Natural killer cell treated with Interleukin-12 subunit alpha and Interleukin-12 subunit beta and Interleukin-15 and Interleukin-18, amount 100 ng/mL, for 72 hours (primary cell): Measurements from ENCODE around the gene KRT80. TPM values are rescaled to one million over a fixed set of nuclear protein-coding genes. Genes with fewer than 3 reads are reported as not detected.

Source experiments
- ATAC-seq, 2 donors: fragments of 150-1000 bp; cut with Tn5 transposase in 1 of 2; sonication (Bioruptor Pico), chemical (Tn5 transposase) in 1 of 2; 2 replicates each; pipeline ENCODE4 v1.10.0; 2021
- DNase-seq: peaks from one replicate; pipeline ENCODE4 v3.0.0; 2022; ENCODE audit warnings: low spot score
- H3K27ac Mint-ChIP-seq, 2 donors: 1 replicate in 1 of 2; 2 replicates in 1 of 2; pipeline ENCODE4 v1.8.0; 2022; ENCODE audit warnings: mixed read lengths in 2 of 2, mild to moderate bottlenecking in 1 of 2, moderate library complexity in 1 of 2
- H3K27me3 Mint-ChIP-seq, 2 donors: 1 replicate in 1 of 2; 2 replicates in 1 of 2; pipeline ENCODE4 v1.8.0; 2022; ENCODE audit warnings: mixed read lengths in 2 of 2
- H3K36me3 Mint-ChIP-seq: one replicate; pipeline ENCODE4 v1.8.0; 2022; ENCODE audit warnings: mixed read lengths
- H3K4me1 Mint-ChIP-seq, 2 donors: 1 replicate in 1 of 2; 2 replicates in 1 of 2; pipeline ENCODE4 v1.8.0; 2022; ENCODE audit warnings: low read depth in 2 of 2, mixed read lengths in 2 of 2, mild to moderate bottlenecking in 1 of 2
- H3K4me3 Mint-ChIP-seq: one replicate; pipeline ENCODE4 v1.8.0; 2022; ENCODE audit warnings: mixed read lengths
- H3K9me3 Mint-ChIP-seq: 2 replicates; pipeline ENCODE4 v1.8.0; 2022; ENCODE audit warnings: mixed read lengths
- total RNA-seq, 2 donors: library from RNA; stranded (reverse); gene quantifications; one replicate each; pipeline ENCODE4 v1.2.3, GENCODE V29; 2022

KRT80 gene
- total RNA-seq, 2 donors from 2014 or later: not detected

DNA sequence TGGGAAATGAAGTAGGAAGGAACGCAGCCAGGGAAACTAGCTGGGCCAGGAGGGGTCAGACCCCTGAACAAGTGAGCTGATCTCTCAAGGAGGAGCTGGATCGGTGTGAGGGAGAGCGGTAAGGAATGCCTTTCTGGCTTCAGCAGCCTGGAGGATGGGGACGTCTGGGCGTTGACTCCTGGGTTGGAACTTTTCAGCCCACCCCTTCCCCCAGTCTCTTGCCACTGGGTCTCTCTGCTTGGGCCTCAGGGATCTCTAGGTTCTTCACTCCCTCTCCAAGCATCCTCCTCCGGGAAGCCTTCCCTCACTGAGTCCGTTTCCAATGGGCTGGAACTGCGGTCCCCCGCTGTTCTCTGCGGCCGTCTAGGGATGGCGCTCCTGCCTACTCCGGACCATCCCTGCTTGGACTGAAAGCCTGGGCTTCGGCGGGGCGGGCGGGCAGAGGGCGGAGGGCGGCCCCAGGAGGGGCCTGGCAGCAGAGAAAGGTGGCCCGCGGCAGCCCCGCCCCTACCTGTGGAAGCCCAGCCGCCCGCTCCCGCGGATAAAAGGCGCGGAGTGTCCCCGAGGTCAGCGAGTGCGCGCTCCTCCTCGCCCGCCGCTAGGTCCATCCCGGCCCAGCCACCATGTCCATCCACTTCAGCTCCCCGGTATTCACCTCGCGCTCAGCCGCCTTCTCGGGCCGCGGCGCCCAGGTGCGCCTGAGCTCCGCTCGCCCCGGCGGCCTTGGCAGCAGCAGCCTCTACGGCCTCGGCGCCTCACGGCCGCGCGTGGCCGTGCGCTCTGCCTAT is 41.1 kb upstream of the KRT80 start, which contains the start of gene KRT7:
Gene KRT7 (plus strand): TSS at position 570 of the 788 bp plus-strand sequence. CDS start 54 bp downstream, at position 624.
- no peak for ATAC-seq
- no peak for DNase-seq
- Mint-ChIP-seq H3K27ac (no peak within 1 kb of the TSS), H3K36me3 (no peaks in the 10 kb centered on the region), H3K4me3 (no peak within 1 kb of the TSS), H3K4me1 (no peaks in the 10 kb centered on the region), H3K27me3 (peaks cover 42 to 57% of the 10 kb centered on the region in 2 donors), H3K9me3 (no peaks in the 10 kb centered on the region)

DNA sequence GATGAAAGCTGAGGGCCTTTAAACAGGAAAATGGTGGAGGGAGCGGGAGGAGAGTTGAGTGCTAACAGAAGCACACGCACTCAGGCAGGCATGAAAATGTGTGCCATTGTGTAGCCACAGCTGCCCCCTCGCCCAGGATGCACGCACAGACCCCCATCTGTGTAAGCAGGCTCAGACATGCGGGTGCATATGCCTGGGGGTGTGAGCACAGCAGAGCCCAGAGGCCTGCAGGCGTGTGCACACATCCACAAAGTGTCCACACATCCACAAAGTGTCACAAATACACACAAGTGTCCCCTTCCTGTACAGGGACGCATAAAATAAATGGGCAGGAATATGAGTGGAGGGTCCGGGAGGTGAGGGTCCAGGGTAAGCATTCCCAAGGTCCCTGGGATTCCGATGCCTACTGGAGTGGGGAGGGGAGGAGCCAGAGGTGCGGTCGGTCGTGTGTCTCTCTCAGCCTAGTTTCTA is 40.4 kb upstream of the KRT80 start:
- no peak for ATAC-seq
- Mint-ChIP-seq H3K36me3 (no peaks in the 10 kb centered on the region), H3K4me3 (no peak overlapping the region), H3K9me3 (no peaks in the 10 kb centered on the region), H3K4me1 (no peaks in the 10 kb centered on the region), H3K27me3 (peaks cover 45 to 61% of the 10 kb centered on the region in 2 donors), H3K27ac (no peak overlapping the region)
- no peak for DNase-seq

DNA sequence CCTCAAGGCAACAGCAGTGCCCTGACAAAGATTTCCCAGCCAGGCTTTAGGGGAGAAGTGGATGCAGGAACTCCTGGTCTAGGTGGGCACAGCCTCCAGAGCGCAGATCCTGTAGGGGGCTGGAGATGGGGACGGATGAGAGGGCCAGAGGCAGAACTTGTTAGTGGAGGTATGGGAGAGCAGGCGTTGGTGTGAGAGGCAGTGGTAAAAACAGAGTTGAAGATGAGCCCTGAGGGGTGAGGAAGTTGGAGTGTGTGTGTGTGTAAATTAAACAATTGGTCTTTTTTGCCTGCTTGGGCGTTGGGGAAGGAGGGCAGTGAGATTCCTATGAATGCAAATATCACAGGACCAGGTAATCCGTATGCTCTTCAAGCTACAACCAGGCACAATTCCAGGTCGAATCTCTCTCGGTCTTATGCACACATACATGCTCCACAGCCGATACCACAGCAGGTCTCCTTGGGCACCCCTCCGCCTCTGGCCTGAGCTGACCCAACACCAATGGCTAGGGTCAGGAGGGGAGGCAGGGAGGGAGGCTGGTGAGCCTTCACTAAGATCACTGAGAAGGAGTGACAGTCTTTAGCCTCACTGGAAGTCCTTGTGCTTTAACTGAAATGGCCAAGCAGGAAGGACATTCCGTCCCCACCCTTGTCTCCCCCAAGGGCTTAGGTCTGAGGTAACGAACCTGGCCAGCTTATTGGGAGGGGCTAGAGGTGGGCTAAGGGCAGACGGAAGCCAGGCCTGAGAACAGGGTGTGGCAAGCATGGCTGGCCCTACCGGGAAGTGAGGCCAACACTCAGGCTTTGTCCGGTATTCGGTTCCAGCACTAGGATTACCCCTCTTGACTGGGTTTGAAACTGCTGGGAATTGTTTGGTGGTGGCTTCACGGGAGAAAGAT is 39.7 kb upstream of the KRT80 start:
- no peak for ATAC-seq
- H3K9me3 Mint-ChIP-seq: no peaks in the 10 kb centered on the region
- no peak for DNase-seq
- H3K4me1 Mint-ChIP-seq: no peaks in the 10 kb centered on the region
- H3K27me3 Mint-ChIP-seq: peaks cover 51 to 68% of the 10 kb centered on the region in 2 donors
- no peaks in the 10 kb centered on the region for H3K36me3 Mint-ChIP-seq
- no peak overlapping the region for H3K4me3 Mint-ChIP-seq
- H3K27ac Mint-ChIP-seq: no peak overlapping the region

DNA sequence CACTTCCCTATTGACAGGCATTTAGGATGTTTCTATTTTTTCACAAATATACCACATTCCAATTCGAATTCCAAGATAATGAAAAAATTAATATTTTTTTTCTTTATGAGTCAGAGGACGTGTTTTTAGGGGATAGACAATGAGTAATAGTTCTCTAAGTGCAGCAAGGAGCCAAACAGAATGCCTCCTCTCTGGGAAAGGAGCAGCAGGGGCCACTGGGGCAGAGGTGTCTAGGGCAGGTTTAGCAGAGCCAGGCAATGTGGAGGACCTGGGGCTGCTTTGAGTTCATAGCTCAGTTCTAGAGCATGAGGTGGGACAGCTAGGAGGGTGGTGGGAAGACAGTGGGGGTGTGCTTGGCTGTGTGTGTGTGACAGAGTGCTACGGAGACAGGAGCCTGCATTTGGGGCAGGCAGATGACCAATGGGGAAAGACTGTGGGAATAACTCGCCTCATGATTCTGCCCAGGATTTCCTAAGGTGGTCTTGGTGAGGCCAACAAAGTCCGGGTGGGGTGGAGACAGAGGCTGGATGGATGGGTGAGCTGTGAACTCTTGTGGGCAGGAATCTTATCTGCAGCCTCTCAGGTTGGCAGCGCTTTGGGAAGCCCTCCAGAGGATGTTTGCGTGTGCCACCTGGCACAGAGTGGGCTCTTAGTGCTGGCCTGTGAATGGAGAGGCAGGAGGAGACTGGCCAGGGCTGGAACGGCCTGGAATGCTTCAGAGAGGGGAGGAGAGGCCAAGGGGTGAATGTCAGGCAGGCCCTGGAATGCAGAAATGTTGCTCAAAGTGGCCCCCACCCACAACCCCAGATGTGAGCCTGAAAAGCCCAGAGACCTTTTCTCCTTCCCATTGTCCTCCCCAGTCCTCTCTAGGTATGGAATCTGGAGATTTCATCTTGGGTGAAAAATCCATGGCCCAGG is 38.8 kb upstream of the KRT80 start:
- Mint-ChIP-seq H3K4me3 (no peak overlapping the region), H3K27me3 (peaks cover 54 to 71% of the 10 kb centered on the region in 2 donors), H3K4me1 (no peaks in the 10 kb centered on the region), H3K9me3 (no peaks in the 10 kb centered on the region), H3K36me3 (no peaks in the 10 kb centered on the region), H3K27ac (no peak overlapping the region)
- DNase-seq: no peak
- no peak for ATAC-seq

DNA sequence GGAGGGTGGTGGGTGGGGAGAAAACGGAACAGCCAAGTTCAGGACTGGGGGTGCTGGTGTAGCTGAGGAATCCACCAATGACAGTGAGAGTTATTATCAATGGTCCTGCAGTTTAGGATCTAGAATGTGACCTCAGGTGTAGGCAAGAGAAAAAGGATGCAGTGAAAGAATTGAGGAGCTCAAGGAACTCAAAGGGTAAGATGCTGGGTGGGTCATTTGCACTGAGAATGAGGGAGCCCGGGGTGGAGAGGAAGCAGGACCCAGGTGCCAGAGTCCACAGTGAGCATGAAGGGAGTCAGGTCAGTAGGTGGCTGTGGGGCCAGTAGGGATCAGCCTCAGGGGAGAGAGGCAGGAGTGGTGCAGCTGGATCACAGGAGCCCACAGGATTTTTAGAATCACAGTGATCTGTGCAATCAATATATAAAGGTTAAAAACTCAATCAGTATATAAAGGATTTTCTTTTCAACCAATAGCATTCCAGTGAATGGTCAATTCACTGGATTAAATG is 38.1 kb upstream of the KRT80 start:
- no peaks in the 10 kb centered on the region for H3K9me3 Mint-ChIP-seq
- peaks cover 51 to 68% of the 10 kb centered on the region in 2 donors for H3K27me3 Mint-ChIP-seq
- no peak overlapping the region for H3K27ac Mint-ChIP-seq

DNA sequence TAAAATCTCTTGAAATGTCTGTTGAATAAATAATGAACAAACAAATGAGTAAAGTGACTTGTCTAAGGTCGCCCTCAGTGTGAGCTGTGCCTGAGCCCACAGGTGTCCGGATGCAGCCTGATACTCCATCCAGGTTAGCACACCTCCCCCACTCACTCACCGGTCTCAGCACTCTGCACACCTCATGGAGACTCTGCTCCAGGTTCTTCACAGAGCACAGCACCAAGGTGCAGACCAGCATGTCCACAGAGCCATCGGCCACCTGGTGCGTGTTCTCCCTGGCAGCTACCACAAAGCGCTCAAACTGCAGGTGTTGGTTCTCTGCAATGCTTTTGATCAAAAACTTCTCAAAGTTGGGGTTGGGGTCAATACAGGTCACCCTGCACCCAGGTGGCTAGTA is 37.1 kb upstream of the KRT80 start:
- Mint-ChIP-seq H3K4me3 (no peak overlapping the region), H3K9me3 (no peaks in the 10 kb centered on the region), H3K27ac (no peak overlapping the region), H3K4me1 (peaks cover 0 to 4% of the 10 kb centered on the region in 2 donors), H3K36me3 (no peaks in the 10 kb centered on the region), H3K27me3 (peaks cover 54 to 70% of the 10 kb centered on the region in 2 donors)
- ATAC-seq (no peak), DNase-seq (no peak)

More for the DNA sequence above, 38.1 kb upstream of the KRT80 start:
- Mint-ChIP-seq H3K4me1 (no peaks in the 10 kb centered on the region), H3K4me3 (no peak overlapping the region), H3K36me3 (no peaks in the 10 kb centered on the region)
- no peak for DNase-seq
- no peak for ATAC-seq

DNA sequence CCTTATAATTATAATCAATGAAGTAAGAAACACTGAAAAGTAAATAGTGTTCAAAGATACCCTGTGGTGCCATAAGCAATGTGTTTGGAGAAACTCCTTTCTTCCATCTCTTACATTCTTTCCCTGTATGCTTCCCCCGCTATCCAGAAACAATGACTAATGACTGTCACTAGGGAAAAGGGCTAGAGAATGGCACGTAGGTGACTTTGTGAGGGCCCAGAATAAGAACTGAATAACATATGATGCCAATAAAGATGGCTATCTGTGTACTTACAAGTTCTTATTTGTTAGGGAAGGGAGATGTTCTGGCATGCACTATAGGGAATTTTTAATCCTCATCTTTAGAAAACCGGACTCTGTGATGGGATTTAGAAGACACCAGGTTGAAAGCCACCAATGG is 36.6 kb upstream of the KRT80 start:
- H3K4me3 Mint-ChIP-seq: no peak overlapping the region
- no peak overlapping the region for H3K27ac Mint-ChIP-seq
- ATAC-seq (no peak), DNase-seq (no peak)
- no peaks in the 10 kb centered on the region for H3K36me3 Mint-ChIP-seq
- H3K27me3 Mint-ChIP-seq: peaks cover 54 to 76% of the 10 kb centered on the region in 2 donors
- H3K9me3 Mint-ChIP-seq: no peaks in the 10 kb centered on the region
- peaks cover 0 to 4% of the 10 kb centered on the region in 2 donors for H3K4me1 Mint-ChIP-seq

DNA sequence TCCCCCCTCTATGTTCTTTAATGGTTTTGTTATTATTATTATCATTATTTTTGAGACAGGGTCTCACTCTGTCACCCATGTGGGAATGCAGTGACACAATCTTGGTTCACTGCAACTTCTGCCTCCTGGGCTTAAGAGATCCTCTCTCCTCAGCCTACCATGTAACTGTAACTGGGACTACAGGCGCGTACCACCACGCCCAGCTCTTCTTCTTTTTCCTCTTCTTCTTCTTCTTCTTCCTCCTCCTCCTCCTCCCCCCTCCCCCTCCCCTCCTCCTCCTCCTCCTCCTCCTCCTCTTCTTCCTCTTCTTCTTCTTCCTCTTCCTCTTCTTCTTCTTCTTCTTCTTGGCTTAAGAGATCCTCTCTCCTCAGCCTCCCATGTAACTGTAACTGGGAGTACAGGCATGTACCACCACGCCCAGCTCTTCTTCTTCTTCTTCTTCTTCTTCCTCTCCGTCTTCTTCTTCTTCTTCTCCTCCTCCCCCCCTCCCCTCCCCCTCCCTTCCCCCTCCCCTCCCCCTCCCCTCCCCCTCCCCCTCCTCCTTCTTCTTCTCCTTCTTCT is 35.9 kb upstream of the KRT80 start:
- ATAC-seq: no peak
- no peaks in the 10 kb centered on the region for H3K9me3 Mint-ChIP-seq
- no peak for DNase-seq
- no peak overlapping the region for H3K27ac Mint-ChIP-seq
- H3K36me3 Mint-ChIP-seq: no peaks in the 10 kb centered on the region
- H3K4me3 Mint-ChIP-seq: no peak overlapping the region
- H3K27me3 Mint-ChIP-seq: peaks cover 54 to 78% of the 10 kb centered on the region in 2 donors
- peaks cover 0 to 4% of the 10 kb centered on the region in 2 donors for H3K4me1 Mint-ChIP-seq

DNA sequence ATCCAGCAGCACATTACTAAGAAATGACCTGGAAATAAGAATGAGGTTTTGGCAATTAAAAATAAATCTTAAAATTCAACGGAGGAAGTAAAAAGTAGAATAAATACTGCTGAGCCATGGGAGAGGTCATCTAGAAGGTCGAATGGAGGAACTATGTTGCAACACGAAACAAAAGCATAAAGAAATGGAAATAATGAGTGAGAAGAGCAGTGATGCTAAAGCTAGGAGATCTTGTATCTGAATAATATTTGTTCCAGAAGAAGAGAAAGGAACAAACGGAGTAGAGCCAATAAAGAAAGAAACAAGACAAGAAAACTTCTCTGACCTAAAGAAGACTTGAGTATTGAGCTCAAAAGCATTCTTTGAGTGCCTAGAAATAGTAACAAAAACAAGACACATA is 34.6 kb upstream of the KRT80 start:
- no peaks in the 10 kb centered on the region for H3K9me3 Mint-ChIP-seq
- H3K4me3 Mint-ChIP-seq: no peak overlapping the region
- H3K27ac Mint-ChIP-seq: no peak overlapping the region
- H3K36me3 Mint-ChIP-seq: no peaks in the 10 kb centered on the region
- peaks cover 44 to 70% of the 10 kb centered on the region in 2 donors for H3K27me3 Mint-ChIP-seq
- DNase-seq (no peak), ATAC-seq (no peak)
- peaks cover 0 to 4% of the 10 kb centered on the region in 2 donors for H3K4me1 Mint-ChIP-seq

DNA sequence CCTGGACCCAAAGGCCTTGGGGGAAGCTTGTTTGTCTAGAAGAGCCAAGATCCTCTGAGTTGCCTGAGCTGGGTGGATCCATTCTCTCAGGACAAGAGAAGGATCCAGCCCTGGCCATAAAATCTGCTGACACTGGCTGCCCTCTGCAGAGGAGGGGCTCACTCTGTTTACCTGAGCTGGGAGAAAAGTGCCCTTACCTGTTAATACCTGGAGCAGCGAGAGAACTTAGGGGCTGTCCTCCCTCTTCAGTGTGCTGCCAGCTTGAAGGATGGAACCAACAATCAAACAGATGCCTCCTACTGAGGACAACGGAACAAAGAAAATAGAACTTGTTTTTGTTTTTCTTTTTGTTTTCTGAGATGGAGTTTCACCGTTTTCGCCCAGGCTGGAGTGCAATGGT is 33.9 kb upstream of the KRT80 start:
- Mint-ChIP-seq H3K9me3 (no peaks in the 10 kb centered on the region), H3K4me1 (peaks cover 0 to 4% of the 10 kb centered on the region in 2 donors), H3K27ac (no peak overlapping the region), H3K27me3 (peaks cover 43 to 69% of the 10 kb centered on the region in 2 donors), H3K4me3 (no peak overlapping the region), H3K36me3 (no peaks in the 10 kb centered on the region)
- no peak for ATAC-seq
- no peak for DNase-seq

DNA sequence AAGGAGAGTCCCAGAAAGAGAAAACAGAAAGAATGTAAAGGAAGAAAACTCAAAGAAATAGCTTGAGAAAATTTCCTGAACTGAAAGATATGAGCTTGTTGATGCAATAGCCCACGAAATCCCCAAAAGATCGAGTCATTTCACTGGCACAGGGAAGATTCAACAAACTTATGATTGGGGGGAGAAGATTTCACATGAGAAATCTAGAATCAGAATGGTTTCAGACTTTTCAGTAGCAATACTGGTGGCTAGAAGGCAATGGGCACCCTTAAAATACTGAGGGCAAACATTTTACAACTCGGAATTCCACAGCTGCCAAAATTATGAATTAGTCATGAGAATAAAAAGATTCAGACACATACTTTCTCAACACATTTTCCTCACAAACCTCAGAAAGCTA is 32.3 kb upstream of the KRT80 start:
- H3K27me3 Mint-ChIP-seq: peaks cover 36 to 69% of the 10 kb centered on the region in 2 donors
- H3K4me1 Mint-ChIP-seq: peaks cover 0 to 4% of the 10 kb centered on the region in 2 donors
- H3K27ac Mint-ChIP-seq: no peak overlapping the region
- no peak for ATAC-seq
- no peaks in the 10 kb centered on the region for H3K36me3 Mint-ChIP-seq
- no peak overlapping the region for H3K4me3 Mint-ChIP-seq
- no peak for DNase-seq
- H3K9me3 Mint-ChIP-seq: no peaks in the 10 kb centered on the region

DNA sequence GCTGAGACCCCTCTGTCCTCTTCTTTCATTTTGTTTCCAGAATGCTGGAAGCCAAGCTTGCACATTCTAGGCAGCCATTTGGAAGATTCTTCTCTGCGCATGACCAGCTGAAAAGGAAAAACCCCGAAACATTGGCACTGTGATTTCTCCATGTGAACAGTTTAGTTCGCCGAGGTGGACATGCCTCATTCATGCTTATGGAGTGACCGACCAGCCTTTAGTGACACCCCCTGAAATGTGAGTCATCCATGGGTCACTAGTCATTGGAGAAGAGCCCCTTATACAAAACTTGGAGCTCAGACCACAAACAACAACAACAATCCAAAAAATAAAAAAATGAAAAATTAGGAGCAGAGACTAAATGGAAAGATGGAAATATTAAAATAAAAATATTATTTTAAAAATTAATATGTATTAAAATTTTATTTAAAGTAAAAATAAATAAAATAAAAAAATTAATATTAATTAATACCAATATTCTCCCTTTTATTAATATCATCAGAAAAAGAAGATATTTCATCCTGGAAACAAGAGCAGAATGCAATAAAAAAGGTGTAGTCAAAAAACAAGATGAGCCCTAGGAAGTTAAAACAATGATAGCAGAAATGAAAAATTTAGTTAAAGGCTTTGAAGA is 31.7 kb upstream of the KRT80 start:
- H3K4me3 Mint-ChIP-seq: no peak overlapping the region
- ATAC-seq (no peak), DNase-seq (no peak)
- H3K27me3 Mint-ChIP-seq: peaks cover 36 to 73% of the 10 kb centered on the region in 2 donors
- H3K4me1 Mint-ChIP-seq: peaks cover 0 to 4% of the 10 kb centered on the region in 2 donors
- no peaks in the 10 kb centered on the region for H3K9me3 Mint-ChIP-seq
- no peaks in the 10 kb centered on the region for H3K36me3 Mint-ChIP-seq
- H3K27ac Mint-ChIP-seq: no peak overlapping the region
